ENCODE measurements around the gene DLGAP4. TPM values are rescaled to one million over a fixed set of nuclear protein-coding genes. Genes with fewer than 3 reads are reported as not detected.
A peak's percentile ranks its signal among the peaks of the same experiment; 100 is the strongest.

DLGAP4 gene
- total and polyA plus RNA-seq, 9 of the 15 experiments (the other 6 are each of a cell fraction or from before 2014, with no cell fraction given): 0.31 to 34.1 (median 4.5) TPM

GRCh38 chr20:36460648-36461599 is 154.8 kb downstream of the DLGAP4 start (continued):
- TF ChIP-seq CHD7 (IDR thresholded peaks at IDR 0.05; ENCODE audit: low read depth, low read length) (no peak), POLR3G (IDR thresholded peaks at IDR 0.05; ENCODE audit: extremely low read depth, insufficient read length, insufficient replicate concordance) (no peak), KDM1A (IDR thresholded peaks at IDR 0.05) (no peak), ZNF76 (CRISPR knock-in tag; IDR thresholded peaks at IDR 0.05; ENCODE audit: borderline replicate concordance) (peak; percentile 79; the same call in 1 of the 2 replicates), NELFE (IDR thresholded peaks at IDR 0.05; ENCODE audit: insufficient read depth, insufficient read length) (no peak), STAG1 (CRISPR knock-in tag; IDR thresholded peaks at IDR 0.05; ENCODE audit: borderline replicate concordance) (0 out of 2 replicates have a peak, but pooled peaks have one; percentile 11), PPARD (CRISPR knock-in tag; IDR thresholded peaks at IDR 0.05) (no peak), L3MBTL2 (IDR thresholded peaks at IDR 0.05) (peak; percentile 99), RBM34 (IDR thresholded peaks at IDR 0.05; ENCODE audit: borderline replicate concordance, insufficient read depth, low read length) (no peak), SMARCC2 (IDR thresholded peaks at IDR 0.05; ENCODE audit: low read depth) (no peak), TEAD1 (CRISPR knock-in tag; IDR thresholded peaks at IDR 0.05) (peak; percentile 61 to 92; a peak in 3 of 4 replicates), GTF2A2 (tag; IDR thresholded peaks at IDR 0.05) (peak; percentile 30; the same call in 1 of the 2 replicates), SPI1 (IDR thresholded peaks at IDR 0.05; ENCODE audit: borderline replicate concordance, low read depth, low read length) (no peak), ZC3H4 (CRISPR knock-in tag; IDR thresholded peaks at IDR 0.05; ENCODE audit: borderline replicate concordance) (no peak)
- TF ChIP-seq, protein P1, sequence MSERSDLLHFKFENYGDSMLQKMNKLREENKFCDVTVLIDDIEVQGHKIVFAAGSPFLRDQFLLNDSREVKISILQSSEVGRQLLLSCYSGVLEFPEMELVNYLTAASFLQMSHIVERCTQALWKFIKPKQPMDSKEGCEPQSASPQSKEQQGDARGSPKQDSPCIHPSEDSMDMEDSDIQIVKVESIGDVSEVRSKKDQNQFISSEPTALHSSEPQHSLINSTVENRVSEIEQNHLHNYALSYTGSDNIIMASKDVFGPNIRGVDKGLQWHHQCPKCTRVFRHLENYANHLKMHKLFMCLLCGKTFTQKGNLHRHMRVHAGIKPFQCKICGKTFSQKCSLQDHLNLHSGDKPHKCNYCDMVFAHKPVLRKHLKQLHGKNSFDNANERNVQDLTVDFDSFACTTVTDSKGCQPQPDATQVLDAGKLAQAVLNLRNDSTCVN (CRISPR knock-in tag; IDR thresholded peaks at IDR 0.05): no peak

Measured in K562 (cell line).